ENCODE results near the gene KCNMA1. TPM values are rescaled to one million over a fixed set of nuclear protein-coding genes. Genes with fewer than 3 reads are reported as not detected.

KCNMA1 gene
- total RNA-seq, 4 donors from 2014 or later = 146 to 300 (median 265) TPM

DNA sequence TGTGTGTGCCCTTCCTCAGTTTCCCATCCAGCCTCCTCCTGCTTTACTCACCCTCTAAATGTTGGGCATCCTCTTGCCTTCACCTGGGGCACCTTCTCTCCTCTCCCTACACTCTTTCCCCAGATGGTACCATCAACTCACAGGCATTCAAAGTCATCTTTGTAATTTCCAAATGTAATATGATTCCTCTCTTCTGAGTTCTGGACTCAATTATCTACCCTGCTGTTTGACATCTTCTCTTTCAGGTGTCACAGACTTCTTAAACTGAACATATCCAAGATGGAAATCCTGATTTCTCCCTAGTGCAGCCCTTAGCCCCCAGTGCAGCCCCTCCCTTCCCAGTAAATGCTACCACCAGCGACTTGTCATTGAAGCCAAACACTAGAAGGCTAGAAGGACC, 422.8 kb downstream of the KCNMA1 start:
- no peak overlapping the region for H3K4me3 ChIP-seq
- DNase-seq (ENCODE audit: extremely low spot score) = no peak
- peak overlapping the region; percentile 12 to 52 (median 34) for H3K27ac ChIP-seq (replicated peaks in 1 of 4)
- no peaks in the 10 kb centered on the region for H3K36me3 ChIP-seq
- H3K4me1 ChIP-seq = peaks cover 0 to 25% (median 17%) of the 10 kb centered on the region in 4 donors
- 89% methylated on average over 1 of the region's 1 CpG for WGBS
- intact Hi-C loops (cut with DNase I) = no loop called here
- H3K27me3 ChIP-seq = no peaks in the 10 kb centered on the region
- H3K9me3 ChIP-seq = no peaks in the 10 kb centered on the region
- TF ChIP-seq EP300 (IDR thresholded peaks at IDR 0.05) (no peak), POLR2A (IDR thresholded peaks at IDR 0.05; ENCODE audit: low read depth) (no peak), POLR2AphosphoS5 (IDR thresholded peaks at IDR 0.05) (no peak)
- TF ChIP-seq, protein P1, sequence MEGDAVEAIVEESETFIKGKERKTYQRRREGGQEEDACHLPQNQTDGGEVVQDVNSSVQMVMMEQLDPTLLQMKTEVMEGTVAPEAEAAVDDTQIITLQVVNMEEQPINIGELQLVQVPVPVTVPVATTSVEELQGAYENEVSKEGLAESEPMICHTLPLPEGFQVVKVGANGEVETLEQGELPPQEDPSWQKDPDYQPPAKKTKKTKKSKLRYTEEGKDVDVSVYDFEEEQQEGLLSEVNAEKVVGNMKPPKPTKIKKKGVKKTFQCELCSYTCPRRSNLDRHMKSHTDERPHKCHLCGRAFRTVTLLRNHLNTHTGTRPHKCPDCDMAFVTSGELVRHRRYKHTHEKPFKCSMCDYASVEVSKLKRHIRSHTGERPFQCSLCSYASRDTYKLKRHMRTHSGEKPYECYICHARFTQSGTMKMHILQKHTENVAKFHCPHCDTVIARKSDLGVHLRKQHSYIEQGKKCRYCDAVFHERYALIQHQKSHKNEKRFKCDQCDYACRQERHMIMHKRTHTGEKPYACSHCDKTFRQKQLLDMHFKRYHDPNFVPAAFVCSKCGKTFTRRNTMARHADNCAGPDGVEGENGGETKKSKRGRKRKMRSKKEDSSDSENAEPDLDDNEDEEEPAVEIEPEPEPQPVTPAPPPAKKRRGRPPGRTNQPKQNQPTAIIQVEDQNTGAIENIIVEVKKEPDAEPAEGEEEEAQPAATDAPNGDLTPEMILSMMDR (IDR thresholded peaks at IDR 0.05) = no peak

GRCh38 chr10:77212632-77213031, 425.0 kb downstream of the KCNMA1 start:
- Histone ChIP-seq H3K4me1 (peaks cover 0 to 40% (median 30%) of the 10 kb centered on the region in 4 donors), H3K9me3 (no peaks in the 10 kb centered on the region), H3K36me3 (no peaks in the 10 kb centered on the region), H3K27me3 (no peaks in the 10 kb centered on the region), H3K27ac (replicated peaks in 1 of 4) (peak overlapping the region in 3 of 4 donors; percentile 12 to 52 (median 21)), H3K4me3 (no peak overlapping the region)
- TF ChIP-seq POLR2AphosphoS5 (IDR thresholded peaks at IDR 0.05) = no peak
- TF ChIP-seq, protein P1 (IDR thresholded peaks at IDR 0.05) = no peak
- no peak for TF ChIP-seq POLR2A (IDR thresholded peaks at IDR 0.05; ENCODE audit: low read depth)
- TF ChIP-seq EP300 (IDR thresholded peaks at IDR 0.05) = no peak
- WGBS = 79% methylated on average over 5 of the region's 5 CpGs
- intact Hi-C loops (cut with DNase I) = no loop called here
- no peak for DNase-seq (ENCODE audit: extremely low spot score)

DNA sequence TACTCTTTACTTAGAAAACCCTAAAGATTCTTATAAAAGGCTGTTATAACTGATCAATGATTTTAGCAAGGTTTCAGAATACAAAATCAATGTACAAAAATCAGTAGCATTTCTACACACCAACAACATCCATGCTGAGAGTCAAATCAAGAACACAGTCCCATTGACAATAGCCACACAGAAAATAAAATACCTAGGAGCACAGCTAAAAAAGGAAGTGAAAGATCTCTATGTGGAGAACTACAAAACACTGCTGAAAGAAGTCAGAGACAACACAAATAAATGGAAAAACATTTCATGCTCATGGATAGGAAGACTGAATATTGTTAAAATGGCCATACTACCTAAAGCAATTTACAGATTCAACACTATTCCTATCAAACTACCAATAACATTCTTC, 427.0 kb downstream of the KCNMA1 start:
- H3K4me1 ChIP-seq = peaks cover 0 to 46% (median 34%) of the 10 kb centered on the region in 4 donors
- H3K27me3 ChIP-seq = no peaks in the 10 kb centered on the region
- peak overlapping the region in 1 of 4 donors; percentile 11 for H3K27ac ChIP-seq (replicated peaks in 1 of 4)
- intact Hi-C loops (cut with DNase I) = no loop called here
- TF ChIP-seq, protein P1 (IDR thresholded peaks at IDR 0.05) = no peak
- TF ChIP-seq POLR2A (IDR thresholded peaks at IDR 0.05; ENCODE audit: low read depth) = no peak
- no peak for TF ChIP-seq EP300 (IDR thresholded peaks at IDR 0.05)
- no peak for TF ChIP-seq POLR2AphosphoS5 (IDR thresholded peaks at IDR 0.05)
- no peaks in the 10 kb centered on the region for H3K36me3 ChIP-seq
- no peak for DNase-seq (ENCODE audit: extremely low spot score)
- no peaks in the 10 kb centered on the region for H3K9me3 ChIP-seq
- no peak overlapping the region for H3K4me3 ChIP-seq

GRCh38 chr10:77208684-77209256, 428.8 kb downstream of the KCNMA1 start:
- no peak for TF ChIP-seq EP300 (IDR thresholded peaks at IDR 0.05)
- TF ChIP-seq, protein P1 (IDR thresholded peaks at IDR 0.05) = no peak
- no peak for TF ChIP-seq POLR2AphosphoS5 (IDR thresholded peaks at IDR 0.05)
- no peaks in the 10 kb centered on the region for H3K27me3 ChIP-seq
- peaks cover 0 to 4% (median 0%) of the 10 kb centered on the region in 4 donors for H3K9me3 ChIP-seq
- DNase-seq (ENCODE audit: extremely low spot score) = no peak
- H3K36me3 ChIP-seq = no peaks in the 10 kb centered on the region
- no peak overlapping the region for H3K4me3 ChIP-seq
- H3K4me1 ChIP-seq = peaks cover 0 to 33% (median 23%) of the 10 kb centered on the region in 4 donors
- intact Hi-C loops (cut with DNase I) = no loop called here
- WGBS = 85% methylated on average over 2 of the region's 2 CpGs
- H3K27ac ChIP-seq (replicated peaks in 1 of 4) = peak overlapping the region; percentile 37 to 75 (median 72)

- TF ChIP-seq EP300 (IDR thresholded peaks at IDR 0.05) = no peak
- no peak for TF ChIP-seq POLR2AphosphoS5 (IDR thresholded peaks at IDR 0.05)
- TF ChIP-seq, protein P1 (IDR thresholded peaks at IDR 0.05) = no peak
- TF ChIP-seq POLR2A (IDR thresholded peaks at IDR 0.05; ENCODE audit: low read depth) = no peak
- Histone ChIP-seq H3K27ac (replicated peaks in 1 of 4) (peak overlapping the region; percentile 68 to 75 (median 72)), H3K9me3 (peaks cover 0 to 4% (median 0%) of the 10 kb centered on the region in 4 donors), H3K4me3 (peak overlapping the region in 1 of 4 donors; percentile 1), H3K36me3 (no peaks in the 10 kb centered on the region), H3K4me1 (peaks cover 0 to 33% (median 25%) of the 10 kb centered on the region in 4 donors), H3K27me3 (no peaks in the 10 kb centered on the region)
- intact Hi-C loops (cut with DNase I) = no loop called here
- WGBS = 38% methylated on average over 5 of the region's 5 CpGs
- no peak for DNase-seq (ENCODE audit: extremely low spot score)
Observed at GRCh38 chr10:77207828-77208185, 429.8 kb downstream of the KCNMA1 start.
